ENCODE measurements around the gene EFCAB6.

DNA sequence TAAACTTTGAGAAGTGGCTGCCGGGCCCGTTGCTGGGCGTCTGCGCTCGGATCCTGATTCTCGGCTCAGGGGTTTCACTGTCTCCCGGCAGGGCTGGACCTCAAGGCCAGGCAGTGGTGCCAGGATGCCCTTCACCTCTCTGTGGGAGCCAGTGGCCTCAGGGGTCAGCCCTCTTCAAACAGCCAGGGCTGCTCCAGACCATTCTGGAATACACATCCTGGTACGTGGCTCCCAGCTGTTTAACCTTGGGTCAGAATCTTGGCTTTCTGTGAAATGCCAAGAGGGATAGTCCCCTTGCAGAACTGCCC is 329.8 kb downstream of the EFCAB6 start:
- TF ChIP-seq TAF1 (IDR thresholded peaks at IDR 0.05; ENCODE audit: borderline replicate concordance, low read depth, low read length) (no peak), POLR2AphosphoS5 (IDR thresholded peaks at IDR 0.05; ENCODE audit: low read depth, low read length) (no peak)
